Neural cell (in vitro differentiated cells): ENCODE results near the gene C1orf167. TPM values are rescaled to one million over a fixed set of nuclear protein-coding genes. Genes with fewer than 3 reads are reported as not detected.

Source experiments
- H2AFZ ChIP-seq: fragments of 200-600, 300-800 bp; sonication (generic), shearing (Covaris generic); 2 replicates; pipeline ENCODE4 v1.6.0; 2014; ENCODE audit warnings: low read depth, mild to moderate bottlenecking, antibody characterized with exemption, low read length, moderate library complexity
- H3F3A ChIP-seq: fragments of 200-600 bp; shearing (Covaris generic); 2 replicates; pipeline ENCODE4 v1.6.1; 2016; ENCODE audit warnings: mild to moderate bottlenecking, moderate library complexity, mixed read lengths, antibody characterized with exemption, low read length; ENCODE audit not compliant: insufficient read depth, poor library complexity, severe bottlenecking
- H3K27ac ChIP-seq: fragments of 200-600, 300-800 bp; sonication (generic), shearing (Covaris generic); 2 replicates; pipeline ENCODE4 v1.5.1; 2014; ENCODE audit warnings: mild to moderate bottlenecking, low read length, moderate library complexity
- H3K27me3 ChIP-seq: fragments of 300-800, 200-600 bp; sonication (generic), shearing (Covaris generic); 2 replicates; pipeline ENCODE4 v1.6.0; 2014; ENCODE audit warnings: mild to moderate bottlenecking, low read depth, low read length, moderate library complexity; ENCODE audit not compliant: insufficient read depth
- H3K36me3 ChIP-seq: fragments of 300-800, 200-600 bp; sonication (generic), shearing (Covaris generic); 2 replicates; pipeline ENCODE4 v1.5.1; 2014; ENCODE audit warnings: mild to moderate bottlenecking, antibody characterized with exemption, low read length, moderate library complexity; ENCODE audit not compliant: insufficient read depth
- H3K4me2 ChIP-seq: fragments of 300-800, 200-600 bp; sonication (generic), shearing (Covaris generic); 2 replicates; pipeline ENCODE4 v1.6.0; 2014; ENCODE audit warnings: mild to moderate bottlenecking, low read length
- H3K4me3 ChIP-seq: fragments of 300-800, 200-600 bp; sonication (generic), shearing (Covaris generic); 2 replicates; pipeline ENCODE4 v1.5.1; 2014; ENCODE audit warnings: mild to moderate bottlenecking, low read length, moderate library complexity
- H3K79me2 ChIP-seq: fragments of 200-600 bp; shearing (Covaris generic); replicated peaks from 2 replicates; pipeline ENCODE4 v1.6.0; 2014; ENCODE audit warnings: mild to moderate bottlenecking, low read length, moderate library complexity; ENCODE audit not compliant: insufficient read depth
- H3K9ac ChIP-seq: fragments of 300-800, 200-600 bp; sonication (generic), shearing (Covaris generic); 2 replicates; pipeline ENCODE4 v1.6.1; 2016; ENCODE audit warnings: mild to moderate bottlenecking, low read length, mixed read lengths
- H3K9me2 ChIP-seq: fragments of 200-600 bp; shearing (Covaris generic); 2 replicates; pipeline ENCODE4 v1.6.1; 2016; ENCODE audit warnings: mild to moderate bottlenecking, low read length, mixed read lengths; ENCODE audit not compliant: insufficient read depth
- H3K9me3 ChIP-seq: fragments of 200-600, 300-800 bp; sonication (generic), shearing (Covaris generic); 2 replicates; pipeline ENCODE4 v1.6.1; 2016; ENCODE audit warnings: mild to moderate bottlenecking, mixed run types, low read length, moderate library complexity, mixed read lengths
- H4K20me1 ChIP-seq: fragments of 200-600 bp; shearing (Covaris generic); 2 replicates; pipeline ENCODE4 v1.6.1; 2016; ENCODE audit warnings: mild to moderate bottlenecking, mixed run types; ENCODE audit not compliant: insufficient read depth
- CTCF ChIP-seq: fragments of 450-650 bp; IDR thresholded peaks from 2 replicates; pipeline ENCODE4 v1.5.1; 2014; ENCODE audit warnings: antibody characterized with exemption, mild to moderate bottlenecking, moderate library complexity; ENCODE audit not compliant: poor library complexity, severe bottlenecking
- EP300 ChIP-seq: fragments of 450-650 bp; conservative IDR thresholded peaks from 2 replicates; pipeline ENCODE4 v1.6.1; 2014; ENCODE audit warnings: antibody characterized with exemption, mild to moderate bottlenecking, moderate library complexity; ENCODE audit not compliant: poor library complexity, severe bottlenecking
- EZH2 ChIP-seq: fragments of 200-600, 300-800 bp; shearing (Covaris generic), sonication (generic); IDR thresholded peaks from 2 replicates; pipeline ENCODE4 v1.6.1; 2014; ENCODE audit warnings: antibody characterized with exemption, low read length, borderline replicate concordance, mild to moderate bottlenecking; ENCODE audit not compliant: insufficient read depth, poor library complexity, severe bottlenecking
- MXI1 ChIP-seq: fragments of 450-650 bp; conservative IDR thresholded peaks from 2 replicates; pipeline ENCODE4 v1.6.1; 2014; ENCODE audit warnings: antibody characterized with exemption, mild to moderate bottlenecking; ENCODE audit not compliant: poor library complexity, severe bottlenecking
- POLR2AphosphoS5 ChIP-seq: IDR thresholded peaks from 2 replicates; pipeline ENCODE4 v1.6.1; 2012
- RAD21 ChIP-seq: fragments of 450-650 bp; conservative IDR thresholded peaks from 2 replicates; pipeline ENCODE4 v1.6.1; 2014; ENCODE audit warnings: antibody characterized with exemption, mild to moderate bottlenecking, moderate library complexity
- REST ChIP-seq: IDR thresholded peaks from 2 replicates; pipeline ENCODE4 v1.6.1; 2012; ENCODE audit warnings: borderline replicate concordance
- SMC3 ChIP-seq: fragments of 450-650 bp; conservative IDR thresholded peaks from 2 replicates; pipeline ENCODE4 v1.6.1; 2014; ENCODE audit warnings: antibody characterized with exemption, mild to moderate bottlenecking, moderate library complexity; ENCODE audit not compliant: poor library complexity
- TAF1 ChIP-seq: IDR thresholded peaks from 2 replicates; pipeline ENCODE4 v1.6.1; 2012; ENCODE audit warnings: low read depth
- polyA plus RNA-seq: library from polyadenylated mRNA; depleted of rRNA; stranded (reverse); fragments of >200 nt; gene quantifications from 2 replicates; pipeline ENCODE4 v1.2.3, GENCODE V29; 2014

Gene C1orf167
- polyA plus RNA-seq, 1 donor from 2014 or later = not detected

DNA sequence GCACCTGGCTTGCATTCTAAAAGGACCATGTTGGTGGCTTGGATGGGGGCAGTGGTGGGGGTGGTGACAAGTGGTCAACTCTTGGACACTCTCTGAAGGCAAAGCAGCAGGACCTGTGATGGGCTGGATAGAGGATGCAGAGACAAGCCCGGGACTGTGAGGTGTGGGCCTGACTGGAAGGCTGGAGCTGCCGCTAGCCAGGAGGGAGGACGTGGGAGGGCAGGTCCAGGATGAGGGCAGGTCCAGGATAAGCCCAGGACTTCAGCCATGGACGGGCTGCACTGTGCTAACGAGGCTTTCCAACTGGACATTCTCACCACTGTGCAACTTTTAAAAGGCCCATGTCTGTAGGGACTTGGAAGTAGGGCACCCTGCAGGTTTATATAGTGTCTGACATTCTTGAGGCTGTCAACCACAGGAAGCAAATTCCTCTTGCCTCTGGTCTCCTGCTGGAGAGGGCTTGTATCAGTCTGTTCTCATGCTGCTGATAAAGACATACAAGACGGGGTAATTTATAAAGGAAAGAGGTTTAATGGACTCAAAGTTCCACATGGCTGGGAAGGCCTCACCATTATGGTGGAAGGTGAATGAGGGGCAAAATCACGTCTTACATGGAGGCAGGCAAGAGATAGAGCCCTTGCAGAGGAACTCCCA is 8.3 kb upstream of the C1orf167 start:
- Histone ChIP-seq H3F3A (no peaks in the 10 kb centered on the region), H4K20me1 (no peaks in the 10 kb centered on the region), H3K9me3 (no peaks in the 10 kb centered on the region), H3K9me2 (no peaks in the 10 kb centered on the region), H3K4me2 (no peak overlapping the region), H3K79me2 (no peaks in the 10 kb centered on the region), H2AFZ (no peak overlapping the region), H3K9ac (no peak overlapping the region), H3K27ac (no peak overlapping the region), H3K27me3 (no peaks in the 10 kb centered on the region), H3K4me3 (no peak overlapping the region), H3K36me3 (no peaks in the 10 kb centered on the region)
- no peak for TF ChIP-seq REST
- no peak for TF ChIP-seq MXI1
- no peak for TF ChIP-seq EP300
- TF ChIP-seq EZH2 = no peak
- TF ChIP-seq POLR2AphosphoS5 = no peak
- TF ChIP-seq TAF1 = no peak
- no peak for TF ChIP-seq CTCF
- TF ChIP-seq RAD21 = no peak
- TF ChIP-seq SMC3 = no peak

- Histone ChIP-seq H3K27me3 (no peaks in the 10 kb centered on the region), H3K9me2 (no peaks in the 10 kb centered on the region), H3K4me2 (no peak overlapping the region), H3K36me3 (no peaks in the 10 kb centered on the region), H3K9me3 (no peaks in the 10 kb centered on the region), H3F3A (no peaks in the 10 kb centered on the region), H3K4me3 (no peak overlapping the region), H2AFZ (no peak overlapping the region), H3K79me2 (no peaks in the 10 kb centered on the region), H3K9ac (no peak overlapping the region), H3K27ac (no peak overlapping the region), H4K20me1 (no peaks in the 10 kb centered on the region)
- TF ChIP-seq SMC3 = no peak
- TF ChIP-seq RAD21 = no peak
- TF ChIP-seq EP300 = no peak
- no peak for TF ChIP-seq MXI1
- TF ChIP-seq POLR2AphosphoS5 = no peak
- TF ChIP-seq EZH2 = no peak
- no peak for TF ChIP-seq REST
- TF ChIP-seq TAF1 = no peak
- TF ChIP-seq CTCF = no peak
Observed at GRCh38 chr1:11757047-11757446, 4.9 kb upstream of the C1orf167 start.
